Measurements from ENCODE around the gene CNPY4.

CNPY4 gene

DNA sequence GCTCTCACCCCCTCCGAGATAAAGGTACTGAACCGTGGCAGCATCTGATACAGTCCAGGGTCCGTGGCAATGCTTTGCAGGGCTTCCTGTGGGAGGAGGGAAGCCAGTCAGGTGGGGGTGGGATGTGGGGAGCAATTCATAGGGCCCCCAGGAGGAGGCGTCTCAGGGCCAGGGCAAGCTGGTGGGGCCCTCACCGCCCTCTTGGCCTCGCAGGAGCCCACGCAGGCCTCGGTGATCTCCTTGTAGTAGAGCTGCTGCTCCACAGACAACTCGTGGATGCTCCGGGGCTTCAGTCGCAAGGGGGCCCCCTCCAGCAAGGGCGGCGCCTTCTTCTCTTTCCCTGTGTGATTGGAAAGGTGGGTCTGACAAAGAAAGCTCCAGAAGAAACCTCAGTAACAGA is 7.5 kb upstream of the CNPY4 start:
- TF ChIP-seq, protein P1, sequence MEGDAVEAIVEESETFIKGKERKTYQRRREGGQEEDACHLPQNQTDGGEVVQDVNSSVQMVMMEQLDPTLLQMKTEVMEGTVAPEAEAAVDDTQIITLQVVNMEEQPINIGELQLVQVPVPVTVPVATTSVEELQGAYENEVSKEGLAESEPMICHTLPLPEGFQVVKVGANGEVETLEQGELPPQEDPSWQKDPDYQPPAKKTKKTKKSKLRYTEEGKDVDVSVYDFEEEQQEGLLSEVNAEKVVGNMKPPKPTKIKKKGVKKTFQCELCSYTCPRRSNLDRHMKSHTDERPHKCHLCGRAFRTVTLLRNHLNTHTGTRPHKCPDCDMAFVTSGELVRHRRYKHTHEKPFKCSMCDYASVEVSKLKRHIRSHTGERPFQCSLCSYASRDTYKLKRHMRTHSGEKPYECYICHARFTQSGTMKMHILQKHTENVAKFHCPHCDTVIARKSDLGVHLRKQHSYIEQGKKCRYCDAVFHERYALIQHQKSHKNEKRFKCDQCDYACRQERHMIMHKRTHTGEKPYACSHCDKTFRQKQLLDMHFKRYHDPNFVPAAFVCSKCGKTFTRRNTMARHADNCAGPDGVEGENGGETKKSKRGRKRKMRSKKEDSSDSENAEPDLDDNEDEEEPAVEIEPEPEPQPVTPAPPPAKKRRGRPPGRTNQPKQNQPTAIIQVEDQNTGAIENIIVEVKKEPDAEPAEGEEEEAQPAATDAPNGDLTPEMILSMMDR (IDR thresholded peaks at IDR 0.05): no peak

DNA sequence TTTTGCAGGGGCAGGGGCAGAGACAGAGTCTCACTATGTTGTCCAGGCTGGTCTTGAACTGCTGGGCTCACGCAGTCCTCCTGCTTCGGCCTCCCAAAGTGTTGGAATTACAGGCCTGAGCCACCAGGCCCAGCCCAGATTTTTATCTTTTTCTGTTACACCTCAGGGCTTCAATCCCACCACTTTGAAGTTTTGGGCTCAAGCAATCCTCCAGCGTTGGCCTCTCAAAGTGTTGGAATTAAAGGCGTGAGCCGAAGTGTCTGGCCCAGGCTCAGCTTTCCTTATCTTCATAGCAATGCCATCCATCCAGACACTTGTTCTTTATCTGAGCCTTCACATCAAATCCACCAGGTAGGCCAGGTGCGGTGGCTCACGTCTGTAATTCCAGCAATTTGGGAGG is 4.4 kb upstream of the CNPY4 start:
- TF ChIP-seq, protein P1 (IDR thresholded peaks at IDR 0.05): no peak

DNA sequence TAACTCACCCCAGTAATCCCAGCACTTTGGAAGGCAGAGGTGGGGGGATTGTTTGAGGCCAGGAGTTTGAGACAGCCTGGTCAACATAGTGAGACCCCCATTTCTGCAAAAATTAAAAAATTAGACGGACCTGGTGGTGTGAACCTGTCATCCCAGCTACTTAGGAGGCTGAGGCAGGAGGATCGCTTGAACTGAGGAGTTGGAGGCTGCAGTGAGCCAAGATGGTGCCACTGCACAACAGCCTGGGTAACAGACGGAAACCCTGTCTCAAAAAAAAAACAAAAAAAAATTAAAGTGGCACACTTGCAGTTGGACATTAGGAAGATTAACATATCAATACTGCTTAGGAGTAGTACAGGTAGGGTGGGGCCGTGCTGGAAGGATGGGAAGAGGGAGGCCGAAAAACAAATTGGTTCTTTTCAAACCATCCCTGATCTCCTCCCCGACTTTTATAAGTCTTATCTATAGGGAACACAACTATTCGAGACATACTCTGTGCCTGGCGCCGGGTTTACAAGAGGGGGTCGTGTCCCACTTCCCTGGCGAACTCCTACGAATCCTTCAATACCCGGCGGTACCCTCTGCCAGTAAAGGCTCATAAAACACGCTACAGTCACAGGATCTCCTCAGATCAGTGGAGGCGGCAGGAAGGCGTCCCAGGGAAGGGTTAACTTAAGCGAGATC is 904 bp upstream of the CNPY4 start:
- TF ChIP-seq, protein P1 (IDR thresholded peaks at IDR 0.05): no peak

DNA sequence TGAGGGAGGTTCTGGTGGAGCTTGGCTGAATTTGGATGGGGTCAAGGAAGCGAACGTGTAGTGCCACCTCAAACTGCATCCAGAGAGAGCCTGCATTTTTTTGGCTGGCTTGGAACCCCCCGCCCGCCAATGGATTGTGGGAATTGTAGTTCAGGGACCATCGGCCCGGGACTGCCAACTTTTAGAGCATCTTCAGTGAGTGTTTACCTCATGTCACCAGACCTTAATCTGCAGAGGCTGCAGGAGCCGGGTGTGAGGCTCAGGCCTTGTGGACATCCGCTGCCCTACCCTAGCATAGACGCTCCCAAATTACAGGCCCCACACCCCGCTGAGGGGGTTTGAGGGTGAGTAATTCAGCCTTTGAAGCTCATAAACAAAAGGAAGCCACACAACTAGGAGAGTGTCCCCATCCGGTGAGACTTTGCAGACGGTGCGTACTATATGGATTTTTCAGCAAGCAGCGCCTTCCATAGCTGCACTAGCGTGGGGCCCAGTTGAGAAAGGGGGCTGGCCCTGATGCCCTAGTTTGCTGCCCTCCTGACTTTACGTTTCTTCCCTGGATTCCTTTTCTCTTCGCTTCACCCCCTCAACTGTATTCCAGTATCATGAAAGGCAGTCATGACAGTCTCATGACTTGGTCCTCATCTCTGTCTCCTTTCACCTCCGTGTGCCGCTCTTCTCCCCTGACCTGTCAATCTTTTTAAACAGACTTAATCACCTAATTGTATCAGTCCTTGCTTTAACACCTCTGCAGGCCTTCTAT is 717 bp downstream of the CNPY4 start:
- TF ChIP-seq, protein P1 (IDR thresholded peaks at IDR 0.05): no peak

DNA sequence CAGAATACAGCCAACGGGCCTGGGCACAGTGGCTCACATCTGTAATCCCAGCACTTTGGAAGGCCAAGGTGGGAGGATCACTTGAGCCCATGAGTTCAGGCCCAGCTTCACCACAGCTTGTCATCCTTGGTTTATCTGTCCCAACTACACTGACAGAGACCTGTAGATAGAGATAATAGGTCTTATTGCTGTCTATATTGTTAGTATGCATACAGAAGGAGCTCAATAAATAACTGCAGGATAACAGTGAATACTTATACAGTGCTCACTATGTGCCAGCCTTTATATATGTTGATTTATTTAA is 1.3 kb downstream of the CNPY4 start:
- TF ChIP-seq, protein P1 (IDR thresholded peaks at IDR 0.05): no peak

DNA sequence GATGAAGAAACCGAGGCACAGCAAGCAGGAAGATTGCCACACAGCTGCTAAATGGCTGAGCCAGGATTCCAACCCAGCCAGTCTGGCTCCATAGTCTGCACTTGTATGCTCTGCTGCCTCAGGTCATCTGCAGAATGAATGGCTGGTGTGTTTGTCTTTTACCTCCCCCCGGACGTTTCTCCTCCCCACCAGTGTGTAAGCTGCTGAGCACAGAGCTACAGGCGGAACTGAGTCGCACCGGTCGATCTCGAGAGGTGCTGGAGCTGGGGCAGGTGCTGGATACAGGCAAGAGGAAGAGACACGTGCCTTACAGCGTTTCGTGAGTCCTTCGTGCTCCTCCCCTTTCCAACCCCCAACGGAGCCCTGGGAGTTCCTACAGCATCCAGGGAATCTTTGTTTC is 2.6 kb downstream of the CNPY4 start:
- TF ChIP-seq, protein P1 (IDR thresholded peaks at IDR 0.05): no peak

DNA sequence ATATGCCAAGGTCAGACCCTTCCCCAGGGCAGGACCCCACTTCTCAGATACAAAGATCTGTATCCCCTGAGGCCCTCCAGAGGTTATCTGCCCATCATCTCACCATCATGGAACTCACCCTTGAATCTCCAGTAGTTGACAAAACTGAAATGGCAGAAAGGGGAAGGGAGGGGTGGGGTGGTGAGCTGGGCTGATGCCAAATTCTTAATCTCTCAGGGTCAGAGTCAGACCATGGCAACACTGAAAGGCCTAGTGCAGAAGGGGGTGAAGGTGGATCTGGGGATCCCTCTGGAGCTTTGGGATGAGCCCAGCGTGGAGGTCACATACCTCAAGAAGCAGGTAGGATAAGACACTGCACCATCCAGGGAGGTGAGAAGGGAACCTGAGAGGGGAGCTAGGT is 3.1 kb downstream of the CNPY4 start:
- TF ChIP-seq, protein P1 (IDR thresholded peaks at IDR 0.05): no peak

All from LNCAP (cell line).